ENCODE results near the gene URI1. TPM values are rescaled to one million over a fixed set of nuclear protein-coding genes. Genes with fewer than 3 reads are reported as not detected.

The URI1 gene
- total and polyA plus RNA-seq, 2 experiments from 2014 or later, result 16.2 to 58.1 TPM

DNA sequence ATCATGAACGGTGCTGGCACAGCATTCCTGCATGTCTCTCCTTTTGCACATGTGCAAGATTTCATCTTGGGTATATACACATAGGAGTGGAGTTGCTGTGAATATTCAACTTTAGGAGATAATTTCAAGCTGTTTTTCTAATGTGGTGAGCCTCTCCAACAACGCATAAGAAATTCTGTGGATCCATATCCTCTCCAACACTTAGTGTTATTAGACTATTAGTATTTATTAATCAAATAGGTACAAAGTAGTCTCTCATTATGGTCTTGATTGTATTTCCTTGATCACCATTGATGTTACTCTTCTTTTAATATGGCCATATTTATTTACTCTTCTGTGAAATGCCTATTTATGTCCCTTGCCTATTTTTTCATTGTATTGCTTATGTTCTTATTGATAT is 114.5 kb downstream of the URI1 start:
- H3K9ac ChIP-seq, result no peak overlapping the region
- H4K20me1 ChIP-seq (ENCODE audit: insufficient read depth), result no peaks in the 10 kb centered on the region
- no peaks in the 10 kb centered on the region for H3K79me2 ChIP-seq (ENCODE audit: insufficient read depth)
- no peak for DNase-seq
- TF ChIP-seq EZH2 (IDR thresholded peaks at IDR 0.05; ENCODE audit: insufficient read depth, poor library complexity, severe bottlenecking) (no peak), EZH2phosphoT487 (IDR thresholded peaks at IDR 0.05; ENCODE audit: insufficient read depth, low read depth) (no peak)
- no peak overlapping the region for H3K4me3 ChIP-seq
- no peaks in the 10 kb centered on the region for H3K27me3 ChIP-seq (replicated peaks; ENCODE audit: insufficient read depth)
- H3K9me3 ChIP-seq (ENCODE audit: low read depth), result no peaks in the 10 kb centered on the region
- H2AFZ ChIP-seq, result no peak overlapping the region
- no peak overlapping the region for H3K4me2 ChIP-seq (ENCODE audit: unreplicated experiment)
- H3K4me1 ChIP-seq (ENCODE audit: insufficient read depth), result no peaks in the 10 kb centered on the region
- WGBS, 2 experiments (ENCODE audit: low coverage in 1 of 2, low lambda C conversion rate in 2 of 2, missing lambda C conversion rate in 2 of 2), result 67 to 70% methylated on average over 2 of the region's 2 CpGs
- no peaks in the 10 kb centered on the region for H3K36me3 ChIP-seq (ENCODE audit: low read depth)
- no peaks in the 10 kb centered on the region for H3K9me2 ChIP-seq (ENCODE audit: insufficient read depth)
- in situ Hi-C loops (cut with MboI), result no loop called here
- no peaks in the 10 kb centered on the region for H3F3A ChIP-seq (ENCODE audit: insufficient read depth)
- no peak overlapping the region for H3K27ac ChIP-seq

DNA sequence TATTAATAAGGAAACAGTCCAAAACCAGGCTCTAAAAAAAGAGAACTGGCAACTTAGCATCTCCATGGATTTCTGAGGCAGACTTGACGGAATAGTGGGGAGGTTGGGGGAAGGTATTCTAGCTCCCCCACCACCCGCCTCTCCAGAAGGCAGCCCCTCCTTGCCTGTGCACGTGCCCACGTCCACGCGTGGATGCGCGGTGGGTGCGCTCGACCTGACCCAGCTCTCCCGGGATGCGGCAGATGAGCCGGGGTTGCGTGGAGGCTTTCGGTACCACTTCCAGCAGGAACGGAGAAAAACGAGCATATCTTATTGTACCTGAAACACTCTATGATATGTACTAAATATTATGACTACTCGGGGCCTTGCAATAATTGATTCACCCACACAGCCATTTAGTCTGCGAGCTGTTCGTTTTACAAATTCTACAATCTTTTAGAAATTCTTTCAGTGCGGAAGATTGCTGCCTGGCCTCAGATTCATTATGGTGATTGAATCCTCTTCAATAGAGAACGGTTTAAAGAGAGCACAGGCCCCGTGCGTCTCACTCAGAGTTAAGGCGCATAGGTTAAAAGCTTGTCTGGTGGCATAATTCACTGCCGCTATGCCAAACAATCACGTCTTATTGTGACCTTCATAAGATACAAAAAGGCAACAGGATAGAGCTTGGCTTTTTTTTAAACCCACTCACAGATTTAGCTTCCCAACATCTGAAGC is 117.9 kb downstream of the URI1 start:
- H3K9me3 ChIP-seq (ENCODE audit: low read depth), result no peaks in the 10 kb centered on the region
- no peak overlapping the region for H3K27ac ChIP-seq
- H3K4me3 ChIP-seq, result no peak overlapping the region
- H3K27me3 ChIP-seq (replicated peaks; ENCODE audit: insufficient read depth), result no peaks in the 10 kb centered on the region
- H3K79me2 ChIP-seq (ENCODE audit: insufficient read depth), result no peaks in the 10 kb centered on the region
- no peak overlapping the region for H2AFZ ChIP-seq
- TF ChIP-seq EZH2 (IDR thresholded peaks at IDR 0.05; ENCODE audit: insufficient read depth, poor library complexity, severe bottlenecking) (no peak), EZH2phosphoT487 (IDR thresholded peaks at IDR 0.05; ENCODE audit: insufficient read depth, low read depth) (no peak)
- DNase-seq, result no peak
- H3F3A ChIP-seq (ENCODE audit: insufficient read depth), result no peaks in the 10 kb centered on the region
- in situ Hi-C loops (cut with MboI), result no loop called here
- WGBS, 2 experiments (ENCODE audit: low coverage in 1 of 2, low lambda C conversion rate in 2 of 2, missing lambda C conversion rate in 2 of 2), result 83% methylated on average over 27 of the region's 27 CpGs
- H3K9me2 ChIP-seq (ENCODE audit: insufficient read depth), result no peaks in the 10 kb centered on the region
- H3K36me3 ChIP-seq (ENCODE audit: low read depth), result no peaks in the 10 kb centered on the region
- no peaks in the 10 kb centered on the region for H3K4me1 ChIP-seq (ENCODE audit: insufficient read depth)
- H3K9ac ChIP-seq, result no peak overlapping the region
- no peaks in the 10 kb centered on the region for H4K20me1 ChIP-seq (ENCODE audit: insufficient read depth)
- no peak overlapping the region for H3K4me2 ChIP-seq (ENCODE audit: unreplicated experiment)

DNA sequence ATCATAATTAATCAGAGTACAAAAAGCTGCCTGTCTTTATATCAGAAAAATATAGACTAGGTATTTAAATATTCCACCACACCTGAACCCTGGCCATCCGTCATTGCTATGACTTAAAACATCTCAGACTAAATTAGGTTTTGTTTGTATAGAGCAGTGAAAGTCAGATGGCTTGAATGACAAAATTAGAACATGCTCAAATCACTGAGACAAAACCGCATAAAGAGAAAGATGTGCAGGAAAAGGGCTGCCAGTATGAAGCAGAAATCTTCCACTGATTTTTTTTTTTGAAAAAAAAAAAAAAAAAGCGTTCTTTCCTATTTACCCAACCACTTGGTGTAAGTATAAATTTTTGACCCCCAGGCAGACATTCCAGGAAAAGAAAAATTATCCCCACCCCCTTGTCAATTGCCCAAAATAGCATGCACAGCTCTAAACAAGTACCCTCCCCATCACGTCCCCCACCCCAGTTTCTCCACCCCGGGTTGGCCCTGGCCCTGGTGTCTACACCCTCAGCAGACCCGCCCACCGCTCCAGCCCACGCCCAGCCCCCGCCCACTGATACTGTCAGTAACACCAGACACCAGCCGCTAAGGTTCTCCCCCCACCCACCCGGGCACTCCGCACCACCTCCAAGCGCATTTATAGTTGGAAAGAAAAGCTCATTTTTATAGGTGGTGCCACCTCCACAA is 118.6 kb downstream of the URI1 start:
- no peaks in the 10 kb centered on the region for H3K9me3 ChIP-seq (ENCODE audit: low read depth)
- H3K79me2 ChIP-seq (ENCODE audit: insufficient read depth), result no peaks in the 10 kb centered on the region
- no peaks in the 10 kb centered on the region for H3K27me3 ChIP-seq (replicated peaks; ENCODE audit: insufficient read depth)
- WGBS, 2 experiments (ENCODE audit: low coverage in 1 of 2, low lambda C conversion rate in 2 of 2, missing lambda C conversion rate in 2 of 2), result 42 to 44% methylated on average over 9 to 13 of the region's 13 CpGs
- H3K9me2 ChIP-seq (ENCODE audit: insufficient read depth), result no peaks in the 10 kb centered on the region
- H4K20me1 ChIP-seq (ENCODE audit: insufficient read depth), result no peaks in the 10 kb centered on the region
- H3K4me2 ChIP-seq (ENCODE audit: unreplicated experiment), result no peak overlapping the region
- no peaks in the 10 kb centered on the region for H3F3A ChIP-seq (ENCODE audit: insufficient read depth)
- no peak overlapping the region for H3K27ac ChIP-seq
- in situ Hi-C loops (cut with MboI), result no loop called here
- H3K9ac ChIP-seq, result no peak overlapping the region
- no peaks in the 10 kb centered on the region for H3K4me1 ChIP-seq (ENCODE audit: insufficient read depth)
- no peak overlapping the region for H3K4me3 ChIP-seq
- DNase-seq, result no peak
- no peak overlapping the region for H2AFZ ChIP-seq
- TF ChIP-seq EZH2 (IDR thresholded peaks at IDR 0.05; ENCODE audit: insufficient read depth, poor library complexity, severe bottlenecking) (no peak), EZH2phosphoT487 (IDR thresholded peaks at IDR 0.05; ENCODE audit: insufficient read depth, low read depth) (no peak)
- no peaks in the 10 kb centered on the region for H3K36me3 ChIP-seq (ENCODE audit: low read depth)

DNA sequence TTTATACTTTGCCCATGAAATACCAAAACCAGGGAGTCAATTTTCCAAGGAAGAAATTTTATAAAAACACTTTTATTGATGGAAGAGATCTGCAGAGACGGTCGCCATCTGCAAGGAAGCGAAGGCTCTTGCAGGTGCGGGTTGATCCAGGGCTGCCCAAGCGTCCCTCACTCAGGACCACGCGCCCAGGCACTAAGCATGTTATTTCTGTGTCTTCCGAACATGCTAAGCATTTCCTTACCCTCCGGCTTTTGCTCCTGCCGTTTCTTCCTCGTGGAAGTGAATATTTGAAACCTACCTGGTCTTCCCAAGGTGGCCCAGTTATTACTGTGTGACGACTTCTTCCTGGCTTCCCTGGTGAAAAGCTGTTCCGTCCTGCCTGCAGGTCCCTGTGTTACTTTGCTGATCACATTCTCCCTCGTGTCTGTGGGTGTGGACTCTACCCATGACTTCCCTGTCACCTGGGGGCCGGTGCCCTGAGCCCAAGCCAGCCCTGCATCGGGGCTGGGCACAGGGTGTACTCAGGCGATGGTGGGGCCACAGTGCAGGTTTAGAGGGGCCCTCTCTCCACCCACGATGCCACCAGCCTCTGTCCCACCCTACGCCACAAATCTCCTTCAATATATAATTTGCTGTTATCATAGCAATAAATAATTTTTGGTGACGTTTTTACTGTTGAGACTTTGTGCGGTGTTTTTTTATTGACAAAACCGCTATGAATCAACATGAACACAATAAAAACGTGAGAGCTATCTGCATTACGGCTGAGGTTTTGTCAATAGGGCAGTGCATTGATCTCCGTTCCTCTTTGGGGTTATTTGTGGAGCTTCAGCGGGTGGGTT is 119.4 kb downstream of the URI1 start:
- Histone ChIP-seq H3K36me3 (ENCODE audit: low read depth) (no peaks in the 10 kb centered on the region), H3K27ac (no peak overlapping the region), H3K4me2 (ENCODE audit: unreplicated experiment) (no peak overlapping the region), H3K4me3 (no peak overlapping the region), H2AFZ (no peak overlapping the region), H3K27me3 (replicated peaks; ENCODE audit: insufficient read depth) (no peaks in the 10 kb centered on the region), H4K20me1 (ENCODE audit: insufficient read depth) (no peaks in the 10 kb centered on the region), H3K79me2 (ENCODE audit: insufficient read depth) (no peaks in the 10 kb centered on the region), H3K4me1 (ENCODE audit: insufficient read depth) (no peaks in the 10 kb centered on the region), H3F3A (ENCODE audit: insufficient read depth) (no peaks in the 10 kb centered on the region), H3K9me2 (ENCODE audit: insufficient read depth) (no peaks in the 10 kb centered on the region), H3K9ac (no peak overlapping the region), H3K9me3 (ENCODE audit: low read depth) (no peaks in the 10 kb centered on the region)
- no peak for DNase-seq
- WGBS, 2 experiments (ENCODE audit: low coverage in 1 of 2, low lambda C conversion rate in 2 of 2, missing lambda C conversion rate in 2 of 2), result 62 to 66% methylated on average over 26 of the region's 26 CpGs
- in situ Hi-C loops (cut with MboI), result no loop called here
- TF ChIP-seq EZH2phosphoT487 (IDR thresholded peaks at IDR 0.05; ENCODE audit: insufficient read depth, low read depth), result no peak
- TF ChIP-seq EZH2 (IDR thresholded peaks at IDR 0.05; ENCODE audit: insufficient read depth, poor library complexity, severe bottlenecking), result no peak

Data from GM23248 (cell line).